AG04449 (cell line): ENCODE measurements around the gene ASIC1.
A peak's percentile ranks its signal among the peaks of the same experiment; 100 is the strongest.

Source experiments
- CTCF ChIA-PET: fragments of 350-600 bp; formaldehyde crosslinking; extraction: SDS; loops from one replicate; lab custom pipeline; 2021; ENCODE audit warnings: antibody characterized with exemption; lab: Yijun Ruan, JAX
- POLR2A ChIA-PET: fragments of 400-600, 350-600 bp; formaldehyde crosslinking; extraction: SDS; loops from one replicate; lab custom pipeline; 2020; ENCODE audit warnings: antibody characterized with exemption, inconsistent platforms; lab: Yijun Ruan, JAX
- DNase-seq: peaks from one replicate; pipeline ENCODE4 v3.0.0-alpha.2; 2010; ENCODE audit warnings: low read depth, low spot score
- H3K4me3 ChIP-seq: 2 replicates; pipeline ENCODE4 v1.5.1; 2011; ENCODE audit warnings: low read depth, mild to moderate bottlenecking, control low read depth, low read length
- TF ChIP-seq, protein P1 (sequence below): IDR thresholded peaks from one replicate; pipeline ENCODE4 v1.5.1; 2011; ENCODE audit warnings: mild to moderate bottlenecking, moderate library complexity, low read length, control low read depth, inconsistent platforms; ENCODE audit not compliant: insufficient read depth; ENCODE audit errors: missing control alignments

The ASIC1 gene

GRCh38 chr12:50085615-50086072 lies 28.2 kb downstream of the ASIC1 start:
- no peak for DNase-seq
- POLR2A ChIA-PET, result interaction anchor here (0.8 to 1.5 kb wide), 6 partner anchors 25 to 217 kb away, joined by 3 to 9 read pairs (median 4); partner anchors contain the start of genes CERS5 and COX14
- peak overlapping the region; percentile 84 for H3K4me3 ChIP-seq
- TF ChIP-seq, protein P1, sequence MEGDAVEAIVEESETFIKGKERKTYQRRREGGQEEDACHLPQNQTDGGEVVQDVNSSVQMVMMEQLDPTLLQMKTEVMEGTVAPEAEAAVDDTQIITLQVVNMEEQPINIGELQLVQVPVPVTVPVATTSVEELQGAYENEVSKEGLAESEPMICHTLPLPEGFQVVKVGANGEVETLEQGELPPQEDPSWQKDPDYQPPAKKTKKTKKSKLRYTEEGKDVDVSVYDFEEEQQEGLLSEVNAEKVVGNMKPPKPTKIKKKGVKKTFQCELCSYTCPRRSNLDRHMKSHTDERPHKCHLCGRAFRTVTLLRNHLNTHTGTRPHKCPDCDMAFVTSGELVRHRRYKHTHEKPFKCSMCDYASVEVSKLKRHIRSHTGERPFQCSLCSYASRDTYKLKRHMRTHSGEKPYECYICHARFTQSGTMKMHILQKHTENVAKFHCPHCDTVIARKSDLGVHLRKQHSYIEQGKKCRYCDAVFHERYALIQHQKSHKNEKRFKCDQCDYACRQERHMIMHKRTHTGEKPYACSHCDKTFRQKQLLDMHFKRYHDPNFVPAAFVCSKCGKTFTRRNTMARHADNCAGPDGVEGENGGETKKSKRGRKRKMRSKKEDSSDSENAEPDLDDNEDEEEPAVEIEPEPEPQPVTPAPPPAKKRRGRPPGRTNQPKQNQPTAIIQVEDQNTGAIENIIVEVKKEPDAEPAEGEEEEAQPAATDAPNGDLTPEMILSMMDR, result no peak
- CTCF ChIA-PET, result interaction anchor here (1.0 to 12.4 kb wide), 17 partner anchors 10 to 230 kb away, joined by 3 to 244 read pairs (median 7); partner anchors contain the start of genes AQP6, COX14 and GPD1

DNA sequence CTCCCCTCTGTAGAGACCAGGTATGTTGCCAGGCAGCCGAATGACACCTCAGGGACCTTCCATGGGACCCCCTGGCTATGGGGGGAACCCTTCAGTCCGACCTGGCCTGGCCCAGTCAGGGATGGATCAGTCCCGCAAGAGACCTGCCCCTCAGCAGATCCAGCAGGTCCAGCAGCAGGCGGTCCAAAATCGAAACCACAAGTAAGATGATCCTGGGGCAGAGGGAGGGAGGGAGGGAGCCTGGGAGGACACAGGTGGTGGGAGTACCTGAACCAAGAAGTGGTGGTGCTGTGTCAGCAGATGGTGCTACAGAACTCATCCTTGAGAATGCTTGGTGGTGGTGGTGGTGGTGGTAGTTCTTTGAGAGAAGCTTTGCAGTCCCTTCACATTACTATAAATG lies 28.8 kb downstream of the ASIC1 start:
- POLR2A ChIA-PET, result interaction anchor here (1.3 kb wide), 1 partner anchor 26 kb away, joined by 5 read pairs; the partner anchor contains the start of gene COX14

GRCh38 chr12:50087151-50087550 lies 29.8 kb downstream of the ASIC1 start:
- no peak for DNase-seq
- TF ChIP-seq, protein P1, result no peak
- CTCF ChIA-PET, result interaction anchor here (0.8 to 12.4 kb wide), 10 partner anchors 11 to 227 kb away, joined by 3 to 244 read pairs (median 22); partner anchors contain the start of genes COX14 and GPD1
- H3K4me3 ChIP-seq, result no peak overlapping the region
- POLR2A ChIA-PET, result interaction anchor here (1.0 to 1.6 kb wide), 2 partner anchors 9 to 24 kb away, joined by 5 to 6 read pairs; no protein-coding TSS in a partner anchor

More for the DNA sequence above, 28.8 kb downstream of the ASIC1 start:
- TF ChIP-seq, protein P1, result no peak
- CTCF ChIA-PET, result interaction anchor here (1.6 to 12.4 kb wide), 7 partner anchors 12 to 229 kb away, joined by 5 to 244 read pairs (median 22); partner anchors contain the start of genes COX14 and GPD1
- no peak for DNase-seq
- peak overlapping the region; percentile 84 for H3K4me3 ChIP-seq

- TF ChIP-seq, protein P1, result no peak
- POLR2A ChIA-PET, result interaction anchor here (0.9 to 1.6 kb wide), 4 partner anchors 9 to 227 kb away, joined by 3 to 6 read pairs (median 4); no protein-coding TSS in a partner anchor
- CTCF ChIA-PET, result interaction anchor here (0.6 to 12.4 kb wide), 17 partner anchors 10 to 314 kb away, joined by 3 to 244 read pairs (median 5); partner anchors contain the start of genes COX14 and GPD1
- DNase-seq, result no peak
- H3K4me3 ChIP-seq, result no peak overlapping the region
Measured at GRCh38 chr12:50087995-50088394, 30.6 kb downstream of the ASIC1 start.

DNA sequence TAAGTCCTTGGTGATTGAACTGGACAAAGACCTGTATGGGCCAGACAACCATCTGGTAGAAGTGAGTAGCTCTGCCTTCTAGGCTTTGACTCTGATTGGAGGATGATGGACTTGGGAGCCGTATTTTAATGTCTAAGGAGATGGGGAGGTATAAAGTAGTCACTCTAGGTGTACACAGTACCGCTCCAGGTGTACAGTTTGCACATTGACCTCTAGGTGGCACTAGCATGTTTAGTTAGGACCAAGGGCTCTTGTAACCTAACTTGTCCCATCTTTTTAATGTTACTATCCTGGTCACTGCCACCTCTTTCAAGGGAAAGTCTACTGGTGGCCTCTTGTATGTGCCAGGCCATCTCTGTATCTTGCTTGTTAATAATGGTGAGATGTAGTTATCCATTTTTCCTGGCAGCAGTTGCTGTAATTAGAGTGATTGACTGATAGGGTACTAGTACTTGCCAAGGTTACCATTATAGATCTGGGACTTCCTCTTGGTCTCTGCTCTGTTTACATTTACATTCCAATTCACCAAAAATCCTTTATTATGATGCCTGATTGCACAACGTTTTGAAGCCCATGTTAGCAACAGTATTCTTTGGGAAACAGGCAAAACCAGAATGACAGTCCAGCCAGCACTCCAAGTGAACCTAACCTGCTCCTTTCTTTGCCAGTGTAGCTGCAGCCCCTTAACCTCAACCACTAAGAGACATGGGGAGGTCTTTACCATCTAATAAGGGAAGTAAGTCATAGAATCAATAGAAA lies 31.4 kb downstream of the ASIC1 start:
- TF ChIP-seq, protein P1, result peak; percentile 66
- no peak overlapping the region for H3K4me3 ChIP-seq
- POLR2A ChIA-PET, result interaction anchor here (0.9 to 1.6 kb wide), 2 partner anchors 22 to 226 kb away, joined by 3 to 6 read pairs; no protein-coding TSS in a partner anchor
- CTCF ChIA-PET, result interaction anchor here (0.6 to 12.4 kb wide), 22 partner anchors 9 to 226 kb away, joined by 3 to 244 read pairs (median 5); partner anchors contain the start of genes CERS5, COX14 and GPD1
- no peak for DNase-seq
